Sigmoid colon (tissue), 7 donors: ENCODE data around the gene JKAMP. TPM values are rescaled to one million over a fixed set of nuclear protein-coding genes. Genes with fewer than 3 reads are reported as not detected.

Experiments used
- DNase-seq: peaks from one replicate; pipeline ENCODE4 v3.0.0-alpha.2; 2019
- H3K27ac ChIP-seq, 4 donors: fragments of 200-600 bp; sonication (generic); one replicate each; pipeline ENCODE4 v1.5.1; 2016 to 2019; ENCODE audit warnings: mild to moderate bottlenecking in 1 of 4
- H3K27me3 ChIP-seq, 3 donors: fragments of 200-600 bp; sonication (generic); one replicate each; pipeline ENCODE4 v1.5.1; 2019; ENCODE audit warnings: mild to moderate bottlenecking in 1 of 3
- H3K36me3 ChIP-seq, 4 donors: fragments of 200-600 bp; sonication (generic); one replicate each; pipeline ENCODE4 v1.5.1; 2016 to 2019
- H3K4me1 ChIP-seq, 4 donors: fragments of 200-600 bp; sonication (generic); one replicate each; pipeline ENCODE4 v1.5.1; 2017 to 2019
- H3K4me3 ChIP-seq, 4 donors: fragments of 200-600 bp; sonication (generic); one replicate each; pipeline ENCODE4 v1.5.1; 2017 to 2019; ENCODE audit warnings: mild to moderate bottlenecking in 2 of 4, moderate library complexity in 1 of 4
- H3K9me3 ChIP-seq, 4 donors: fragments of 200-600 bp in 3 of 4; sonication (generic) in 3 of 4; one replicate each; pipeline versions ENCODE4 v1.5.1 to v1.6.1; 2013 to 2019
- CTCF ChIP-seq, 4 experiments: fragments of 450-650 bp in 3 of 4; fragments of 200-600 bp in 1 of 4; IDR thresholded peaks; one replicate each; pipeline ENCODE4 v1.5.1; 2016 to 2019; ENCODE audit warnings: antibody characterized with exemption in 4 of 4, mild to moderate bottlenecking in 3 of 4, moderate library complexity in 2 of 4
- EP300 ChIP-seq, 4 donors: sonication (generic); formaldehyde crosslinking; IDR thresholded peaks; one replicate each; pipeline ENCODE4 v1.6.1; 2017; ENCODE audit warnings: antibody characterized with exemption in 4 of 4
- POLR2A ChIP-seq, 2 donors: fragments of 450-650 bp; IDR thresholded peaks; one replicate each; pipeline ENCODE4 v1.6.1; 2016; ENCODE audit warnings: antibody characterized with exemption in 2 of 2, mild to moderate bottlenecking in 2 of 2, moderate library complexity in 2 of 2
- POLR2AphosphoS5 ChIP-seq, 4 donors: sonication (generic); formaldehyde crosslinking; IDR thresholded peaks; one replicate each; pipeline ENCODE4 v1.6.1; 2017; ENCODE audit warnings: antibody characterized with exemption in 4 of 4
- WGBS, 2 donors: extraction: QIAGEN DNeasy Blood & Tissue Kit; methylation state at CpG; one replicate each; pipeline ENCODE4 v1.1.7; 2013; 5-methylcytosine and 5-hydroxymethylcytosine counted together
- intact Hi-C: fragments of 100-400 bp; cut with DNase I; formaldehyde crosslinking; loops from one replicate; pipeline ENCODE4 v1.15.1; 2023
- polyA plus RNA-seq, 3 donors: library from polyadenylated mRNA; stranded (reverse); fragments of 200-250 nt; gene quantifications; one replicate each; pipeline ENCODE4 v1.2.3, GENCODE V29; 2013
- total RNA-seq, 4 donors: library from RNA; depleted of rRNA; stranded (reverse); fragments of >200 nt; gene quantifications; one replicate each; pipeline ENCODE4 v1.1.0, GENCODE V29; 2016
- donor health status: healthy with polysubstance abuse.
- donor health status: Bipolar disorder and iron deficiency.
- donor health status: healthy.

The JKAMP gene
- total and polyA plus RNA-seq, 7 donors: 9.0 to 49.0 (median 27.3) TPM

GRCh38 chr14:59534361-59534987 is 50.2 kb downstream of the JKAMP start:
- H3K4me1 ChIP-seq: no peaks in the 10 kb centered on the region
- no peak for TF ChIP-seq POLR2AphosphoS5 (IDR thresholded peaks at IDR 0.05)
- TF ChIP-seq EP300 (IDR thresholded peaks at IDR 0.05): no peak
- TF ChIP-seq CTCF (IDR thresholded peaks at IDR 0.05): no peak
- no peak for TF ChIP-seq POLR2A (IDR thresholded peaks at IDR 0.05)
- H3K4me3 ChIP-seq: no peak overlapping the region
- H3K9me3 ChIP-seq: no peaks in the 10 kb centered on the region
- no peak overlapping the region for H3K27ac ChIP-seq
- WGBS, 2 donors: 80 to 93% methylated on average over 7 of the region's 7 CpGs
- intact Hi-C loops: no loop called here
- no peak for DNase-seq
- H3K27me3 ChIP-seq: no peaks in the 10 kb centered on the region
- no peaks in the 10 kb centered on the region for H3K36me3 ChIP-seq

GRCh38 chr14:59537476-59537875 is 53.2 kb downstream of the JKAMP start:
- intact Hi-C loops: no loop called here
- Histone ChIP-seq H3K9me3 (no peaks in the 10 kb centered on the region), H3K4me1 (no peaks in the 10 kb centered on the region), H3K36me3 (no peaks in the 10 kb centered on the region), H3K4me3 (no peak overlapping the region), H3K27ac (no peak overlapping the region), H3K27me3 (no peaks in the 10 kb centered on the region)
- 92 to 95% methylated on average over 1 of the region's 1 CpG for WGBS, 2 donors
- no peak for DNase-seq
- TF ChIP-seq POLR2A (IDR thresholded peaks at IDR 0.05): no peak
- TF ChIP-seq POLR2AphosphoS5 (IDR thresholded peaks at IDR 0.05): no peak
- no peak for TF ChIP-seq CTCF (IDR thresholded peaks at IDR 0.05)
- TF ChIP-seq EP300 (IDR thresholded peaks at IDR 0.05): no peak

GRCh38 chr14:59538936-59539335 is 54.6 kb downstream of the JKAMP start:
- no peak overlapping the region for H3K27ac ChIP-seq
- H3K36me3 ChIP-seq: no peaks in the 10 kb centered on the region
- H3K27me3 ChIP-seq: no peaks in the 10 kb centered on the region
- H3K4me1 ChIP-seq: no peaks in the 10 kb centered on the region
- no peak for DNase-seq
- WGBS, 2 donors: 80 to 92% methylated on average over 4 of the region's 4 CpGs
- no peak overlapping the region for H3K4me3 ChIP-seq
- intact Hi-C loops: no loop called here
- no peaks in the 10 kb centered on the region for H3K9me3 ChIP-seq
- TF ChIP-seq EP300 (IDR thresholded peaks at IDR 0.05) (no peak), CTCF (IDR thresholded peaks at IDR 0.05) (no peak), POLR2AphosphoS5 (IDR thresholded peaks at IDR 0.05) (no peak), POLR2A (IDR thresholded peaks at IDR 0.05) (no peak)

GRCh38 chr14:59540852-59541251 is 56.5 kb downstream of the JKAMP start:
- Histone ChIP-seq H3K4me1 (no peaks in the 10 kb centered on the region), H3K27me3 (no peaks in the 10 kb centered on the region), H3K27ac (no peak overlapping the region), H3K9me3 (no peaks in the 10 kb centered on the region), H3K36me3 (no peaks in the 10 kb centered on the region), H3K4me3 (no peak overlapping the region)
- 43 to 52% methylated on average over 1 of the region's 1 CpG for WGBS, 2 donors
- intact Hi-C loops: no loop called here
- DNase-seq: no peak
- TF ChIP-seq POLR2A (IDR thresholded peaks at IDR 0.05): no peak
- no peak for TF ChIP-seq CTCF (IDR thresholded peaks at IDR 0.05)
- no peak for TF ChIP-seq POLR2AphosphoS5 (IDR thresholded peaks at IDR 0.05)
- no peak for TF ChIP-seq EP300 (IDR thresholded peaks at IDR 0.05)

- TF ChIP-seq POLR2A (IDR thresholded peaks at IDR 0.05): no peak
- no peak for TF ChIP-seq POLR2AphosphoS5 (IDR thresholded peaks at IDR 0.05)
- TF ChIP-seq CTCF (IDR thresholded peaks at IDR 0.05): no peak
- Histone ChIP-seq H3K27me3 (no peaks in the 10 kb centered on the region), H3K4me1 (no peaks in the 10 kb centered on the region), H3K9me3 (no peaks in the 10 kb centered on the region), H3K4me3 (no peak overlapping the region), H3K27ac (no peak overlapping the region), H3K36me3 (no peaks in the 10 kb centered on the region)
- intact Hi-C loops: no loop called here
- DNase-seq: no peak
- 87 to 90% methylated on average over 2 of the region's 2 CpGs for WGBS, 2 donors
Observed at GRCh38 chr14:59541731-59542130, 57.4 kb downstream of the JKAMP start.
